IgD-negative memory B cell (primary cell): ENCODE measurements around the gene PREB. TPM values are rescaled to one million over a fixed set of nuclear protein-coding genes. Genes with fewer than 3 reads are reported as not detected.
A peak's percentile ranks its signal among the peaks of the same experiment; 100 is the strongest.

Experiments used
- H3K27ac Mint-ChIP-seq, 3 donors: one replicate each; pipeline ENCODE4 v1.8.0; 2020 to 2022; ENCODE audit warnings: mild to moderate bottlenecking in 3 of 3, mixed read lengths in 3 of 3, moderate library complexity in 1 of 3
- H3K27me3 Mint-ChIP-seq: one replicate; pipeline ENCODE4 v1.8.0; 2021; ENCODE audit warnings: mixed read lengths
- H3K36me3 Mint-ChIP-seq: one replicate; pipeline ENCODE4 v1.8.0; 2020; ENCODE audit warnings: mild to moderate bottlenecking, mixed read lengths
- H3K4me1 Mint-ChIP-seq, 3 donors: one replicate each; pipeline ENCODE4 v1.8.0; 2020 to 2022; ENCODE audit warnings: mixed read lengths in 3 of 3, mild to moderate bottlenecking in 1 of 3
- H3K4me3 Mint-ChIP-seq, 4 donors: one replicate each; pipeline ENCODE4 v1.8.0; 2020 to 2022; ENCODE audit warnings: mild to moderate bottlenecking in 4 of 4, mixed read lengths in 4 of 4, moderate library complexity in 3 of 4
- H3K9me3 Mint-ChIP-seq, 3 donors: one replicate each; pipeline ENCODE4 v1.8.0; 2020 to 2021; ENCODE audit warnings: mixed read lengths in 3 of 3, mild to moderate bottlenecking in 1 of 3
- polyA plus RNA-seq: library from polyadenylated mRNA; unstranded; fragments of 300-500 nt; fragmentation: Illumina TruSeq; gene quantifications from one replicate; pipeline ENCODE4 v1.2.3, GENCODE V29; 2021

The PREB gene
- polyA plus RNA-seq, 1 donor from 2014 or later, result 62.2 TPM

DNA sequence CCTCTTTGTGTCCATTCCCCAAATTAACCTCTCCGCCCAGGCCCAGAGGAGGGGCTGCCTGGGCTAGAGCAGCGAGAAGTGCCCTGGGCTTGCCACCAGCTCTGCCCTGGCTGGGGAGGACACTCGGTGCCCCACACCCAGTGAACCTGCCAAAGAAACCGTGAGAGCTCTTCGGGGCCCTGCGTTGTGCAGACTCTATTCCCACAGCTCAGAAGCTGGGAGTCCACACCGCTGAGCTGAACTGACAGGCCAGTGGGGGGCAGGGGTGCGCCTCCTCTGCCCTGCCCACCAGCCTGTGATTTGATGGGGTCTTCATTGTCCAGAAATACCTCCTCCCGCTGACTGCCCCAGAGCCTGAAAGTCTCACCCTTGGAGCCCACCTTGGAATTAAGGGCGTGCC lies 34.4 kb downstream of the PREB start:
- Mint-ChIP-seq H3K27ac (no peak overlapping the region), H3K4me3 (no peak overlapping the region), H3K9me3 (no peaks in the 10 kb centered on the region), H3K4me1 (peaks cover 0 to 12% (median 6%) of the 10 kb centered on the region in 3 donors), H3K36me3 (no peaks in the 10 kb centered on the region), H3K27me3 (no peaks in the 10 kb centered on the region)

DNA sequence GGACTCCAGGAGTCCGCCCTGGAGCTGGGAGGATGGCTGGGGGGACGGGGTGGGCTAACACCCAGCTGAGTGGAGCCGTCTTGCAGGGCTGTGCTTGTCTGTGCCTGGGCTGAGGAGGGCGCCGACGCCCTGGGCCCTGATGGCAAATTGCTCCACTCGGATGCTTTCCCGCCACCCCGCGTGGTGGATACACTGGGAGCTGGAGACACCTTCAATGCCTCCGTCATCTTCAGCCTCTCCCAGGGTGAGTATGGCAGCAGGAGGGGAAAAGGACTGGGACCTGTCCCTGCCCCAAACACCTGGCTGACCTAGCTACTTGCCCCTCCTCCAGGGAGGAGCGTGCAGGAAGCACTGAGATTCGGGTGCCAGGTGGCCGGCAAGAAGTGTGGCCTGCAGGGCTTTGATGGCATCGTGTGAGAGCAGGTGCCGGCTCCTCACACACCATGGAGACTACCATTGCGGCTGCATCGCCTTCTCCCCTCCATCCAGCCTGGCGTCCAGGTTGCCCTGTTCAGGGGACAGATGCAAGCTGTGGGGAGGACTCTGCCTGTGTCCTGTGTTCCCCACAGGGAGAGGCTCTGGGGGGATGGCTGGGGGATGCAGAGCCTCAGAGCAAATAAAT lies 35.0 kb downstream of the PREB start:
- no peak overlapping the region for H3K4me3 Mint-ChIP-seq
- H3K4me1 Mint-ChIP-seq, result peaks cover 0 to 12% (median 6%) of the 10 kb centered on the region in 3 donors
- no peaks in the 10 kb centered on the region for H3K27me3 Mint-ChIP-seq
- H3K9me3 Mint-ChIP-seq, result no peaks in the 10 kb centered on the region
- no peak overlapping the region for H3K27ac Mint-ChIP-seq
- no peaks in the 10 kb centered on the region for H3K36me3 Mint-ChIP-seq

DNA sequence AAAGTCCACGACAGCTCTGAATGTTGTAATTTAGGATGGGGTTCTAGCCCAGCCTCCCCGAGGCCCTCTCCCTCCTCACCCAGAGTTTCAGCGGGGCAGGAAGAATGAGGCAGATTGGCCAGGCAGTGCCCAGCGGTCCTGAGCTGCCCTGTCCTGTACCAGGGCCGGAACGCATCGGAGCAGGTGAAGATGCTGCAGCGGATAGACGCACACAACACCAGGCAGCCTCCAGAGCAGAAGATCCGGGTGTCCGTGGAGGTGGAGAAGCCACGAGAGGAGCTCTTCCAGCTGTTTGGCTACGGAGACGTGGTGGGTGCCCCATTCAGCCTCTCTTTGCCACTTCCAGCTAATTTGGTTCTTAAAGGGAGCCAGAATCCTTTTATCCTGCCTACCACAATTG lies 37.1 kb downstream of the PREB start:
- Mint-ChIP-seq H3K4me1 (peaks cover 0 to 12% (median 6%) of the 10 kb centered on the region in 3 donors), H3K27me3 (no peaks in the 10 kb centered on the region)

DNA sequence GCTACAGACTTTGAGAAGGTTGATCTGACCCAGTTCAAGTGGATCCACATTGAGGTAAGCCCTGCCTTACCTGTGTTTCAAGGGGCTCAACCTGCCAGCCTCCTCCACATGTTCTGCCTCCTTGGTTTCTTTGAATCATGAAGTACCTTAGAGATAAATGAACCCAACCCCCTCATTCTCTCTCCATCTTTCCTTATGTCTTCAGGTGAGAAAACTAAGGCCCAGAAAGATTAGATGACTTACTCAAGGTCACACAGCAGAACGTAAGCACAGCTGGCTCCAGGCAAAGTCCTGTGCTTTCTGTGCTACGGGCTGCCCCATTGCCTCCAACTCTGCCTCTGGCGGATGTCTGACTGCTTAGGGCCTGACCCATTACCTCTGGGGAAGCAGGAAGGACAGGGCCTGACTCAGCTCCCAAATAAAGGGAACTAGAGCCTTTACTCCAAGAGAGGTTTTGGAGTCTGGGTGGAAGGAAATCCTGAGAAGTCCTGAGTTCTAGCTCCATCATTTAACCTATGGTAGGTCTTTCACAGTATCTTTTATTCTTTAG lies 37.6 kb downstream of the PREB start:
- Mint-ChIP-seq H3K4me1 (peaks cover 0 to 12% (median 6%) of the 10 kb centered on the region in 3 donors), H3K27me3 (no peaks in the 10 kb centered on the region), H3K36me3 (no peaks in the 10 kb centered on the region), H3K9me3 (no peaks in the 10 kb centered on the region), H3K27ac (peak overlapping the region in 1 of 3 donors; percentile 71), H3K4me3 (peak overlapping the region in 1 of 4 donors; percentile 48)

More for the DNA sequence above, 37.1 kb downstream of the PREB start:
- H3K27ac Mint-ChIP-seq, result no peak overlapping the region
- peak overlapping the region in 1 of 4 donors; percentile 65 for H3K4me3 Mint-ChIP-seq
- H3K36me3 Mint-ChIP-seq, result no peaks in the 10 kb centered on the region
- no peaks in the 10 kb centered on the region for H3K9me3 Mint-ChIP-seq

DNA sequence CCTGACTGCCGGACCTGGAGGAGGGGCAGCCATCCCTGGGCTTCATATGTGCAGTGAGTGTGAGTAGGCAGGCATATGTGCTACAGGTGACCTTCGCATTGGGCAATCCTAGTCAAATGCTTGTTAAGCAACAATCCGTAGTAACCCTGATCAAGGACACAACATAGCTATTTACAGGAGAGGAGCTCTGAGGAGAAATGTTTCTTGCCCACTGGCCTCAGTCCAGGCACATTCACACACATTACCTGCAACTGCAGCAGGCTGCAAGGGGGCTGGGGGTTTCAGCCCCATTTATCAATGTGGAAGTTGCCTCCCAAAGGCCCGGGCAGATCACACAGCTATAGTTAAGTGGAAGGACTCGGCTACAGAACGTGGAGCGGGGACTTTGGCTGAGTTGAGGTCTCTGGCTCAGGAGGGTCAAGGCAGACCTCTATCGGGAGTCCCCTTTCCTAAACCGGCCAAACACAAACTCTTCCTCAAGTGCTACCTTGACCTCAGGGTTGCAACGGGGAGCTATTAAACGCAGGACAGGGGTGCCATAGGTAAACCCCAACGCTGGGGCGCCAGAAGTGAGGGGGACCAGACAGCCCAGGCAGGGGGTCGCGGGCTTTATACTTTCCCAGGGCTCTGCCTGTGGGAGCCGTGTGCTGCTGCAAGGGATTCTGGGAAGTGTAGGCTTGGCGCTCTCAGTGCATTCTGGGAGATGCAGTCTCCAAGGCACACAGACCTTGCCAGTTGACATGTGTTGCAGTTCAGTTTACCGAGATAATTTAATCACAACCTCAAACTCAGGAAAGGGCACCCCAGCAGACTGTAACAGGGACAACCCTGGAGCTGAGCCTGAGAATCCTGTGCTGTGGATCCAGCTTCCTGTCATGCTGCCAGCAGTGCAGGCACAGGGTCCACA lies 38.4 kb downstream of the PREB start:
- no peaks in the 10 kb centered on the region for H3K27me3 Mint-ChIP-seq

DNA sequence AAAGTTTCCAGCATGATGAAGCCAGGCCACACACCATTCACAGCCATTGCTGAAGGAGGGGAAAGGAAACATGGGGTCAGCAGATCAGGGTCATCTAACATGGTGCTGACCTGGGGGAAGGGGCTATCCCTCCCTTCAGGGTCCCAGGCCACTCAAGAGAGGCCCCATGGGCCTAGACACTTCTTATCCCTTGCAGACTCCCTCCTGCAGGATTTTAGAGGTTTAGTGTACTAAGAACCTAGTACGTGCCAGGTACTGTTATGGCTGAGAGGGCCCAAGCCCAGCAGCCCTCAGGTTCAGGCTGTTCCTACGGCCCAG lies 39.0 kb downstream of the PREB start:
- Mint-ChIP-seq H3K9me3 (no peaks in the 10 kb centered on the region), H3K27me3 (no peaks in the 10 kb centered on the region), H3K36me3 (no peaks in the 10 kb centered on the region), H3K4me1 (peaks cover 0 to 12% (median 6%) of the 10 kb centered on the region in 3 donors), H3K4me3 (peak overlapping the region in 2 of 4 donors; percentile 85 to 90), H3K27ac (no peak overlapping the region)

More for the DNA sequence above, 38.4 kb downstream of the PREB start:
- H3K4me3 Mint-ChIP-seq, result peak overlapping the region in 3 of 4 donors; percentile 75 to 92 (median 90)
- peak overlapping the region in 1 of 3 donors; percentile 10 for H3K27ac Mint-ChIP-seq
- H3K36me3 Mint-ChIP-seq, result no peaks in the 10 kb centered on the region
- H3K4me1 Mint-ChIP-seq, result peaks cover 0 to 12% (median 6%) of the 10 kb centered on the region in 3 donors
- H3K9me3 Mint-ChIP-seq, result no peaks in the 10 kb centered on the region

DNA sequence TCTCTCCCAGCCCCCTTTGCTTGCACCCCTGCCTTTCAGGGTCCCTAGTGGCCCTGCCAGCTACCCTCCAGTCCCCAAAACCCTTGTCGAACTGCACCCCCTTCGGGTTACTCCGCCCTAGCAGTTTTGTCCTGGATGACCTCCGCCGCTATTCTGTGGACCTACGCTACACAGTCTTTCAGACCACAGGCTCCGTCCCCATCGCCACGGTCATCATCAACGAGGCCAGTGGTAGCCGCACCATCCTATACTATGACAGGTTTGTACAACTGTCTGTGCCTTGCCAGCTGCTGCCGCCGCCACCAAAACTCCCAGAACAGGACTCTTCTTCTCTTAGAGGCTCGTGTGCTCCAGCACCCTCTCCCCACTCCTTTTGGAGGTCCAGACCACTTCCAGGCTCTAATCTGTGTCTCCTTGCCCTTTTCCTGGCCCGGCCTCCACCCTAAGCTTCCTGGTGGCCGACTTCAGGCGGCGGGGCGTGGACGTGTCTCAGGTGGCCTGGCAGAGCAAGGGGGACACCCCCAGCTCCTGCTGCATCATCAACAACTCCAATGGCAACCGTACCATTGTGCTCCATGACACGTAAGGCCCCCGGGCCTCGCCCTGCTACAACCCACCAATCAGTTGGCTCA lies 40.0 kb downstream of the PREB start:
- Mint-ChIP-seq H3K4me3 (no peak overlapping the region), H3K27ac (no peak overlapping the region), H3K27me3 (no peaks in the 10 kb centered on the region), H3K4me1 (peaks cover 0 to 12% (median 6%) of the 10 kb centered on the region in 3 donors), H3K9me3 (no peaks in the 10 kb centered on the region), H3K36me3 (no peaks in the 10 kb centered on the region)

DNA sequence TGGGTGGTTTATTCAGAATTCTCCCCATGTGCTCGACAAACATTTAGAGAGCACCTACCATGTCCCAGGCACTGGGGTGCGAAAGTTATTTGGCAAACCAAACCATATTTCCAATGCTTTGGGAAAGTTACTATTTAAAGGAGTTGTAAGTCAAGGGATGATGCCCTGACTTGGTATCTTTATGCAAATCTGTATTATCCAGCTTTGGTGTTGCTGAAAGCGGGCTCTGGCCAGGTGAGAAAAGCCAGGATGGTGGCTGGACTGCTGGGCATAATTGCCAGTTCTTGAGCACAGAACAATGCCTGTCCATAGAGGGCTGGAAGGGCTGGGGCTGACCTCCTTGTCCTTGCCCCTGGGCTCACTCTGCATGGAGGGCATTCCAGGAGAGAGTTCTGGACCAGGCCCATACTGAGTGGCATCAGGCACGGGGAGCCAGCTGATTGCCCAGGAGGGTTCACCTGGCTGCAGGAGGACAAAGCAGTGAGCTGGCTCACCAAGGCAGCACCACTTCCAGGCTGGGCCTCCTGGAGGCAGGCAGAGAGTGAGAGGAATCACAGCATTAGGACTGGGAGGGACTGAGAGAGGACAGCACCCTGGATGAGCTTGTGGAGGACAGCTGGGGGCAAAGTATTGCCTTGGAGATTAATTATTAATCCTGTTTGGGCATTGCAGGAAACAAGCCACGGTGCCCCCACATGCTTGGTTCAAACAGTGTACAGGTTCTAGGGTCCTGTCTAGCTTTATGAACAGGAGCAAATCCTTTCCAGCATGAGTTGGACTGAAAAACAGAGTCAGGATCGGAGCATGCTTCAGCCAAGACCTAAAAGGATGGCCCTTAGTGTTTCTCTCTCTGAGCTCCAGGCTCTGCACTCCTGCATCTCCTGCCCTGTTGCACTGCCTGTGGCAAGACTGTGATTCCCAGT lies 40.7 kb downstream of the PREB start:
- Mint-ChIP-seq H3K27ac (no peak overlapping the region), H3K27me3 (no peaks in the 10 kb centered on the region), H3K4me1 (peaks cover 0 to 12% (median 6%) of the 10 kb centered on the region in 3 donors), H3K4me3 (no peak overlapping the region), H3K9me3 (no peaks in the 10 kb centered on the region), H3K36me3 (no peaks in the 10 kb centered on the region)

DNA sequence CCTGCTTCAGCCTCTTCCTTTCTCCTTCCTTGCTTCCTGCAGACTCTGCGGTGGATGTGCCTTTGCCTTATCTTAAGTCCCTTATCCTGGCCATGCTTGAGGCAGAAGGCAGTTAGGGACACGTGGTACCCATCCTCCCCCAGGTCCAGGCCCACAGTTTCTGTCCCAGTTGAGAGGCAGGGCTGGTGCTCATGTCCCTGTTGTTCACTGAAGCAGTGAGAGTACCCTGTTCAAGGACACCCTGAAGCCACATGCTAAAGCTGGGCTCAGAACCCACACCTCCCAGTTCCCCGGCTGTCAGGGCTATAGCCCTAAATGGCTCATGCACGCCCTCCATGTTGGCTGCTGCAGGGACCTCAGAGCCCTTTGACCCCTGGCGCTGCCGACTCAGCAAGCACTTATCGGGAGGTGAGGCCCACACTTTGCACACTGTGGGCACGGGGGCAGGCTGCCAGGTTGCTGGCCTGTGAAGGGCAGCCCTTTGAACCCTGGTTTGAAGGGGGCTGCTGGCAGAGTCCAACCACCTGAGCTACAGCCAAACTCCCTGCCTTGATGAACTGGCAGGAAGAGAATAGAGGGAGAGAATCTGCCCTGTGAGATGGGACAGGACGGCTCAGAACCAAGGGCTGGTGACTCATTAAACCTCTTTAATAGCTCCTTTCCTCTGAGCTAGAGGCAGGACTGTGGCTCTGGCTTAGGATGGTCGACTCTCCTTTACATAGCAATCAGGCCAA lies 41.6 kb downstream of the PREB start:
- Mint-ChIP-seq H3K36me3 (no peaks in the 10 kb centered on the region), H3K27me3 (no peaks in the 10 kb centered on the region), H3K4me3 (no peak overlapping the region), H3K4me1 (peaks cover under 1 to 12% (median 5%) of the 10 kb centered on the region in 3 donors), H3K9me3 (no peaks in the 10 kb centered on the region), H3K27ac (no peak overlapping the region)

DNA sequence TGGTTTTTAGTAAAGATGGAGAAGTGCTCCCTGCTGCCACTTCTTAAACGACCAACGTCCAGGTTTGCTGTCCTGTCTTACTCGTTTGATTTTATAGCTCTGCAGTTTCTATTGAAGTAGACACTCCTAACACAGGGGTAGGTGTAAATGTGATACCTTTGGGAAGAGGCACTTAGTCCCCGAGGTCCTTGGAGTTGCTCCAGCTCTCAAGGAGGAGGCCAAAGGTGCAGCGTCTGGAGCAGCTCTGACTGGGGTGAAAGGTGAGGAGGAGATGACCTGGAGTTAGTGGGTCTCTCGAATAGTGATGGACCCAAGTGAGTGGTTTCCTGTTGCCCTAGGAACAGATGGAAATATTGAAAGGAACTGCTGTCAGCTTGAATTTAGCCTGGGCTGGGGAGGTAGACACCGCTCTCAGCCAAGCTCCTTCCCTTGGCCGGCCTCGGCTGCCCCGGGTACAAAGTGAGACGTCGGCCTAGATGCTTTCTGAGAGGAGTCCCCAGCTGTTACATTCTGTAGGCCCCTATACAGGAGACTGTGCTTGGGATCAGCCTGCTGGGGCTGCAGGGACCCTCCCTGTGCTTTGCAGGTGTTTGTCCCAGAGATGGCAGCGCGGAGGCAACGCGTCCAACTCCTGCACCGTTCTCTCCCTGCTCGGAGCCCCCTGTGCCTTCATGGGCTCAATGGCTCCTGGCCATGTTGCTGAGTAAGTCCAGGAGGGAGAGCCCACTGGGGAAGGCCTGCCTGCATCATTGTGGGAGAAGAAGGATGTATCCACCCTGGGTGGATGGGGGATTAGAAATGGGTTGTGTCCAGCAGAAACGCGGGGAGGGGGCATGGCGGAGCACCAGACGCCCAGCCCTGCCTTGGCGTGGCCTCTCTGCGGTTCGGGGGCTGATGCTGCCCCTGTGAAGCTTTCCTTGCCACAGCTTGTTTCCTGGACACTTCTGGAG lies 42.4 kb downstream of the PREB start:
- Mint-ChIP-seq H3K4me3 (peak overlapping the region in 1 of 4 donors; percentile 63), H3K27ac (peak overlapping the region in 1 of 3 donors; percentile 31), H3K27me3 (no peaks in the 10 kb centered on the region), H3K36me3 (no peaks in the 10 kb centered on the region), H3K4me1 (peaks cover 4 to 16% (median 8%) of the 10 kb centered on the region in 3 donors), H3K9me3 (no peaks in the 10 kb centered on the region)

DNA sequence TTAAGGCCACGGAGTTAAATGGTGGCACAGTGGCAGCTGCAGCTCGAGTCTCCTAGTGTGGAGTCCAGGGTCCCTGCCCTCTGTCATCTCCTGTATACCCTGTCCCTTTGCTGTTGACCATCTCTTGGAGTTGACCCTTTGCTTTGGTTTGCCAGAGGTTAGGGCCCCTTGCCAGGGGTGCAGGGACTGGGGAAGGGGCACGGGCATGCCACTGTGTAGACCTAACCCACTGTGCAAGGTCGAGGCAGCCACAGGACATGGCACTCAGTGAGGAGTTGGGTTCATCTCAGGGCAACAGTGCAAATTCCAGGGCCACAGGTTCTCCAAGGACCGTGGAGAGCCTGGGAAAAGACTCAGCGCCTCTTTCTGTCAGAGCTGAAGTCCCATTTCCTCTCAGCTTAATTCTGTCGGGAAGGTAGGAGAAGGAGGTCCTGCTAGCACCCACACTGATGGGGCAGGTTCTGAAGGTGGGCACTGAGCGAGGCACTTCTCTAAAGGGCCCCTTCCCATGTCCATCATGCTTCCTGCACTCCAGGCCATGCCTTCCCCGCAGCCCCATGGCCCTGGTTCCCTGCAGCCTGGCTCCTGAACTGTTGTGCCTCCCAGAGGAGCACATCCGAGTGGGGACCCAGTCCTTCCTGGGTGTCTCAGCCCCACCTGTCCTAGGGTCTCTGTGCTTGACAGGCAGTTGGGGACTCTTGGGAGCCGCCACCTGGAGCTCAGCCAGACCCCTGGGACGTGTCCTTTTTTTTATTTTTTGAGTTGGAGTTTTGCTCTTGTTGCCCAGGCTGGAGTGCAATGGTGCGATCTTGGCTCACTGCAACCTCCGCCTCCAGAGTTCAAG lies 45.1 kb downstream of the PREB start:
- H3K27ac Mint-ChIP-seq, result no peak overlapping the region

DNA sequence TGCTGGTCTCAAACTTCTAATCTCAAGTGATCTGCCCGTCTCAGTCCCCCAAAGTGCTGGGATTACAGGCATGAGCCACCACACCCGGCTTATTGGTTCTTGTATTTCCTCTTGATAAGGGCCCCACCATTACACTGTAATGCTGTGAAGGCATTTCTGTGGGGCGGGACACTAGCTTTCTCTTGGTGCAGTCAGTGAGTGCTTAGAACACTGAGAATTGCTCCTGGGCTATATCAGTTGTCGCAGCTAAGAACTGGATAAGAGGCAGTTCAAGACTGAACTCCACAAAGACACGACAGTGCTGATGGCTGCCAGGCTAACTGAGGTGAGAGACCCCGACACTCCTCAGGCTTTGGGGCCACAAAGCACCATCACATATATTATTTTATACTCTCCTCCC lies 45.8 kb downstream of the PREB start:
- no peaks in the 10 kb centered on the region for H3K27me3 Mint-ChIP-seq
- peak overlapping the region in 1 of 3 donors; percentile 53 for H3K27ac Mint-ChIP-seq
- peak overlapping the region in 2 of 4 donors; percentile 71 to 82 for H3K4me3 Mint-ChIP-seq
- peaks cover 4 to 8% (median 8%) of the 10 kb centered on the region in 3 donors for H3K4me1 Mint-ChIP-seq
- no peaks in the 10 kb centered on the region for H3K9me3 Mint-ChIP-seq
- no peaks in the 10 kb centered on the region for H3K36me3 Mint-ChIP-seq

More for the DNA sequence above, 45.1 kb downstream of the PREB start:
- Mint-ChIP-seq H3K9me3 (no peaks in the 10 kb centered on the region), H3K36me3 (no peaks in the 10 kb centered on the region), H3K4me1 (peaks cover 4 to 8% (median 8%) of the 10 kb centered on the region in 3 donors), H3K27me3 (no peaks in the 10 kb centered on the region), H3K4me3 (peak overlapping the region in 1 of 4 donors; percentile 82)
